CD14-positive monocyte (primary cell): ENCODE measurements around the gene GIMAP8. TPM values are rescaled to one million over a fixed set of nuclear protein-coding genes. Genes with fewer than 3 reads are reported as not detected.

Source experiments
- DNase-seq, 3 donors: peaks; one replicate each; pipeline ENCODE4 v3.0.0-alpha.2; 2011 to 2022
- H2AFZ ChIP-seq: 2 replicates; pipeline ENCODE4 v1.6.0; 2012; ENCODE audit warnings: mild to moderate bottlenecking, low read depth, low read length, inconsistent platforms; ENCODE audit not compliant: insufficient read depth, poor library complexity, severe bottlenecking
- H3K27ac ChIP-seq, 2 donors: 1 replicate in 1 of 2; 2 replicates in 1 of 2; pipeline ENCODE4 v1.5.1; 2012 to 2013; ENCODE audit warnings: low read length in 2 of 2, control low read depth in 1 of 2, inconsistent platforms in 1 of 2, low read depth in 1 of 2, mild to moderate bottlenecking in 1 of 2
- H3K27me3 ChIP-seq, 2 donors: one replicate each; pipeline versions ENCODE4 v1.6.0 to v1.6.1; 2011 to 2013; ENCODE audit warnings: low read length in 2 of 2; ENCODE audit not compliant: control insufficient read depth in 2 of 2, insufficient read depth in 2 of 2
- H3K36me3 ChIP-seq, 2 donors: replicated peaks in 1 of 2; 1 replicate in 1 of 2; 2 replicates in 1 of 2; pipeline versions ENCODE4 v1.5.1 to v1.6.1; 2012 to 2013; ENCODE audit warnings: low read length in 2 of 2, control low read depth in 1 of 2, inconsistent platforms in 1 of 2, mild to moderate bottlenecking in 1 of 2; ENCODE audit not compliant: insufficient read depth in 2 of 2, control insufficient read depth in 1 of 2
- H3K4me1 ChIP-seq, 2 donors: 1 replicate in 1 of 2; 2 replicates in 1 of 2; pipeline versions ENCODE4 v1.5.1 to v1.6.1; 2012 to 2013; ENCODE audit warnings: low read length in 2 of 2, control low read depth in 1 of 2, inconsistent platforms in 1 of 2, mild to moderate bottlenecking in 1 of 2, moderate library complexity in 1 of 2; ENCODE audit not compliant: insufficient read depth in 2 of 2, control insufficient read depth in 1 of 2
- H3K4me2 ChIP-seq: replicated peaks from 2 replicates; pipeline ENCODE3; 2012; ENCODE audit warnings: low read length, moderate library complexity, mild to moderate bottlenecking; ENCODE audit not compliant: poor library complexity, severe bottlenecking; ENCODE audit errors: extremely low read depth
- H3K4me3 ChIP-seq, 3 experiments: fragments of 200-600 bp in 1 of 3; sonication (generic) in 1 of 3; replicated peaks in 1 of 3; 1 replicate in 2 of 3; 2 replicates in 1 of 3; pipeline ENCODE4 v1.5.1; 2011 to 2013; ENCODE audit warnings: low read length in 3 of 3, mild to moderate bottlenecking in 3 of 3, control low read depth in 2 of 3, low read depth in 2 of 3, inconsistent platforms in 1 of 3, moderate library complexity in 1 of 3
- H3K79me2 ChIP-seq: 2 replicates; pipeline ENCODE4 v1.6.0; 2012; ENCODE audit warnings: mild to moderate bottlenecking, control low read depth, inconsistent platforms, low read length, moderate library complexity; ENCODE audit not compliant: insufficient read depth
- H3K9ac ChIP-seq: 2 replicates; pipeline ENCODE4 v1.6.0; 2017; ENCODE audit warnings: low read length, mild to moderate bottlenecking; ENCODE audit not compliant: insufficient read depth, poor library complexity, severe bottlenecking
- H3K9me3 ChIP-seq, 2 donors: replicated peaks in 1 of 2; 1 replicate in 1 of 2; 2 replicates in 1 of 2; pipeline versions ENCODE4 v1.5.1 to v1.6.1; 2012 to 2013; ENCODE audit warnings: low read length in 2 of 2, control low read depth in 1 of 2; ENCODE audit not compliant: control insufficient read depth in 1 of 2, insufficient read depth in 1 of 2
- H4K20me1 ChIP-seq: 2 replicates; pipeline ENCODE4 v1.6.0; 2012; ENCODE audit warnings: mild to moderate bottlenecking, low read length, control low read depth, moderate library complexity; ENCODE audit not compliant: insufficient read depth
- H3K27ac Mint-ChIP-seq, 7 donors: one replicate each; pipeline ENCODE4 v1.8.0; 2020; ENCODE audit warnings: mild to moderate bottlenecking in 7 of 7, mixed read lengths in 7 of 7, moderate library complexity in 6 of 7, inconsistent platforms in 2 of 7
- H3K27me3 Mint-ChIP-seq, 3 donors: one replicate each; pipeline ENCODE4 v1.8.0; 2021 to 2022; ENCODE audit warnings: low read depth in 3 of 3, mild to moderate bottlenecking in 3 of 3, mixed read lengths in 3 of 3, moderate library complexity in 3 of 3, inconsistent platforms in 1 of 3
- H3K36me3 Mint-ChIP-seq, 2 donors: one replicate each; pipeline ENCODE4 v1.8.0; 2020; ENCODE audit warnings: mixed read lengths in 2 of 2, inconsistent platforms in 1 of 2, mild to moderate bottlenecking in 1 of 2
- H3K4me1 Mint-ChIP-seq: one replicate; pipeline ENCODE4 v1.8.0; 2020; ENCODE audit warnings: mild to moderate bottlenecking, mixed read lengths
- H3K4me3 Mint-ChIP-seq, 2 donors: one replicate each; pipeline ENCODE4 v1.8.0; 2020; ENCODE audit warnings: mild to moderate bottlenecking in 2 of 2, mixed read lengths in 2 of 2, moderate library complexity in 1 of 2
- H3K9me3 Mint-ChIP-seq, 7 donors: one replicate each; pipeline ENCODE4 v1.8.0; 2020 to 2022; ENCODE audit warnings: mixed read lengths in 7 of 7, mild to moderate bottlenecking in 6 of 7, moderate library complexity in 6 of 7, inconsistent platforms in 2 of 7
- CTCF ChIP-seq: fragments of 200-600 bp; IDR thresholded peaks from one replicate; pipeline ENCODE4 v1.8.0; 2022; ENCODE audit warnings: antibody characterized with exemption, mild to moderate bottlenecking
- WGBS: methylation state at CpG from one replicate; pipeline ENCODE4 v1.1.5; 2013; ENCODE audit warnings: missing lambda C conversion rate; ENCODE audit not compliant: insufficient coverage; 5-methylcytosine and 5-hydroxymethylcytosine counted together
- intact Hi-C, 2 donors: fragments of 100-400 bp; cut with micrococcal nuclease; formaldehyde crosslinking; loops; one replicate each; pipeline versions ENCODE4 v1.15.0 to v1.15.1; 2023
- polyA plus RNA-seq, 3 donors: library from polyadenylated mRNA; depleted of rRNA in 1 of 3; unstranded in 2 of 3; stranded (reverse) in 1 of 3; fragments of 300-500 nt in 2 of 3; fragments of >200 nt in 1 of 3; fragmentation: Illumina TruSeq in 2 of 3; gene quantifications; 1 replicate in 2 of 3; 2 replicates in 1 of 3; pipeline ENCODE4 v1.2.3, GENCODE V29; 2012 to 2021

GIMAP8 gene
- polyA plus RNA-seq, 3 donors, result 12.0 to 26.8 (median 22.5) TPM

- Histone ChIP-seq H3K9me3 (no peaks in the 10 kb centered on the region), H2AFZ (no peak overlapping the region), H3K9ac (no peak overlapping the region), H3K4me2 (no peak overlapping the region), H3K4me3 (no peak overlapping the region), H3K27ac (no peak overlapping the region), H3K36me3 (no peaks in the 10 kb centered on the region), H4K20me1 (no peaks in the 10 kb centered on the region), H3K79me2 (no peaks in the 10 kb centered on the region), H3K4me1 (no peaks in the 10 kb centered on the region), H3K27me3 (no peaks in the 10 kb centered on the region)
- Mint-ChIP-seq H3K4me3 (no peak overlapping the region), H3K27ac (no peak overlapping the region), H3K36me3 (peaks cover 0 to 7% of the 10 kb centered on the region in 2 donors), H3K4me1 (peaks cover 2% of the 10 kb centered on the region), H3K27me3 (peaks cover 2 to 12% (median 6%) of the 10 kb centered on the region in 3 donors), H3K9me3 (peaks cover 0 to 1% (median 0%) of the 10 kb centered on the region in 7 donors)
- intact Hi-C loops, result no loop called here
- no peak for TF ChIP-seq CTCF
- DNase-seq, result no peak
- 95% methylated on average over 18 of the region's 19 CpGs for WGBS
Measured at GRCh38 chr7:150415161-150416153, 35.0 kb upstream of the GIMAP8 start.

- no peak overlapping the region for H3K27ac ChIP-seq
- H3K9me3 ChIP-seq, result no peaks in the 10 kb centered on the region
- peaks cover 2 to 6% of the 10 kb centered on the region in 2 donors for H3K4me1 ChIP-seq
- no peak overlapping the region for H3K4me3 ChIP-seq
- no peaks in the 10 kb centered on the region for H3K79me2 ChIP-seq
- H3K36me3 ChIP-seq, result no peaks in the 10 kb centered on the region
- H2AFZ ChIP-seq, result no peak overlapping the region
- Mint-ChIP-seq H3K4me3 (no peak overlapping the region), H3K4me1 (peaks cover 8% of the 10 kb centered on the region), H3K27me3 (peaks cover 9 to 20% (median 9%) of the 10 kb centered on the region in 3 donors), H3K36me3 (peaks cover 0 to 1% of the 10 kb centered on the region in 2 donors), H3K9me3 (no peaks in the 10 kb centered on the region), H3K27ac (no peak overlapping the region)
- no peaks in the 10 kb centered on the region for H3K27me3 ChIP-seq
- H3K9ac ChIP-seq, result no peak overlapping the region
- DNase-seq, result no peak
- no peak for TF ChIP-seq CTCF
- H3K4me2 ChIP-seq, result no peak overlapping the region
- intact Hi-C loops, result no loop called here
- 96% methylated on average over 9 of the region's 10 CpGs for WGBS
- no peaks in the 10 kb centered on the region for H4K20me1 ChIP-seq
Measured at GRCh38 chr7:150417239-150417638, 33.2 kb upstream of the GIMAP8 start.
